Nephron (organoid): ENCODE results near the gene ACOX1.

Experiments
- H3K27ac Mint-ChIP-seq, 3 experiments: 2 replicates each; pipeline ENCODE4 v1.8.0; 2020; ENCODE audit warnings: mixed read lengths in 3 of 3, mild to moderate bottlenecking in 2 of 3, moderate library complexity in 1 of 3
- H3K27me3 Mint-ChIP-seq: 2 replicates; pipeline ENCODE4 v1.8.0; 2021; ENCODE audit warnings: low read depth, mild to moderate bottlenecking, moderate library complexity, mixed read lengths
- H3K36me3 Mint-ChIP-seq: 2 replicates; pipeline ENCODE4 v1.8.0; 2020; ENCODE audit warnings: low read depth, mixed read lengths
- H3K4me1 Mint-ChIP-seq: 2 replicates; pipeline ENCODE4 v1.8.0; 2020; ENCODE audit warnings: mixed read lengths
- H3K4me3 Mint-ChIP-seq, 3 experiments: 2 replicates each; pipeline ENCODE4 v1.8.0; 2020; ENCODE audit warnings: mild to moderate bottlenecking in 3 of 3, mixed read lengths in 3 of 3, moderate library complexity in 2 of 3
- H3K9me3 Mint-ChIP-seq: 2 replicates; pipeline ENCODE4 v1.8.0; 2020; ENCODE audit warnings: mixed read lengths
- CTCF ChIP-seq, 3 experiments: fragments of 200-600 bp; sonication (generic); IDR thresholded peaks; one replicate each; pipeline ENCODE4 v1.5.0; 2021; ENCODE audit warnings: antibody characterized with exemption in 3 of 3; ENCODE audit not compliant: unreplicated experiment in 3 of 3

Gene ACOX1

DNA sequence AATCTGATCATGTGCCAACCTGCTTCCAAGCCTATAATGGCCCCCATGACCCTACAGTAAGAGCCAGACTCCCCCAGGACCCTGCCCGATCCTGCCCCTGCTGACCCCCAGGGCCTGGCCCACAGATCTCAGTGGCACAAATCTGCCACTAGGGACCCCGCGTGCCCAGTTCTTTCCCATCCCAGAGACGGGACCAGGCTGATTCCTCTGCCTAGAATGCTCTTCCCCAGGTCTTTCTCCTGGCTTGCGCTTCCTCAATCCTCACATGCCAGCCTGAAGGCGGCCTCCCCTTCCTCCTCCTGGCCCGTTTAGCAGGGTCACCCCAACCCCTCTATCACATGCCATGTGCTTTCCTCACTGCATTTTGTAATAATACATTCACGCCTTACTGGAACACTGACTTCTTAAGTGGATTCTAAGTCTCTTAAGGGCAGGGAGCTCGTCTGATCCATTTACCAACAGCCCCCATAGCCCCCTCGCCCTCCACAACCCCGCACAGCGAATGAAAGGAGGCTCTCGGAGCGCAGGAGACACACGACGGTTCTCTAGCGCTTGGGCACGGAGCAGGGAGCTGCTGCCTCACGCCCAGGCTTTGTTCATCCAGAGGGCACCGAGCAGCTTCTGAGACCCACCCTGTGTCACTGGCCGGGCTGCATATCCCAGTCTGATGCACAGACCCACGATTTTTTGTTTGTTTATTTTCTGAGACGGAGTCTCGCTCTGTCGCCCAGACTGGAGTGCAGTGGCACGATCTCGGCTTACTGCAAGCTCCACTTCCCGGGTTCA, 83.4 kb downstream of the ACOX1 start:
- peaks cover 14% of the 10 kb centered on the region for H3K36me3 Mint-ChIP-seq
- peak overlapping the region; percentile 81 to 84 (median 83) for H3K4me3 Mint-ChIP-seq
- no peaks in the 10 kb centered on the region for H3K9me3 Mint-ChIP-seq
- H3K27ac Mint-ChIP-seq, result peak overlapping the region; percentile 35 to 51 (median 48)
- H3K4me1 Mint-ChIP-seq, result peaks cover 23% of the 10 kb centered on the region
- no peak for TF ChIP-seq CTCF (IDR thresholded peaks at IDR 0.05; ENCODE audit: unreplicated experiment in 3 of 3)
- H3K27me3 Mint-ChIP-seq, result no peaks in the 10 kb centered on the region

GRCh38 chr17:75894049-75894733, 84.8 kb downstream of the ACOX1 start:
- Mint-ChIP-seq H3K27me3 (no peaks in the 10 kb centered on the region), H3K27ac (peak overlapping the region in 2 of 3 experiments; percentile 8 to 32), H3K36me3 (peaks cover 13% of the 10 kb centered on the region), H3K4me3 (peak overlapping the region; percentile 68 to 77 (median 72)), H3K4me1 (peaks cover 23% of the 10 kb centered on the region), H3K9me3 (no peaks in the 10 kb centered on the region)
- TF ChIP-seq CTCF (IDR thresholded peaks at IDR 0.05; ENCODE audit: unreplicated experiment in 3 of 3), result no peak

DNA sequence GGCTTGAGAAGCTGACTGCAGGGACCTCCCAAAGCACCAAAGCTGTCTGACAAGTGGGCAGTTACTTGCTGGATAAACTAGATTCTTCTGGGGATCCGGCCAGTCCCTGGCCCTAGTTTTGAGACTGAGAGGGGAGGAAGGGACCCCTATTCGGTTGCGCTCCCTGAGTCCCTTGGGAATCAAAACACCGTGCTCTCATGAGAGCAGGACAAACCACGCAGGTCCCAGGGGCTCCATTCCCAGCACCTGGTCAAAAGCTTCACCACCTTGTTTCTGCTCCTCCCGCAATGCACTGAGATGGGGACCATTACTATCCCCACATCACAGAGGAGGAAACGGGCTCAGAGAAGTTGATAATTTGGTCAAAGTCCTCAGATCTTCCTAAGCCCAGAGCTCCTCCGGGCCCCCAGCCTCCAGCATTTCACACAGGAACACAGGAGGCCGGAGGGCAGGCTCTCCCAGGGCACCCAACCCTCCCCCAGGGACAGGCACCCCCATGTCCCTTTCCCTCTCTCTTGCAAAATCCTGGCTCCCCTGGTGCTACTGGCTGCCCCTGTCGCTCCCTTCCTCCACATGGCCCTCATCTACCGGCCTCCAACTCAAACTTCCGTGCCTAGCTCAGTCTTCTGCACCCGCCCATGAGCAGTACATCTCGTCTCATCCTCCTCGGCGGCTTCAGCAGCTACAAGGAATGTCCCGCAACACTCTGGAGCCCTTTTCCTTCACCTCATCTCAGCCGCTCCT, 85.5 kb downstream of the ACOX1 start:
- H3K27ac Mint-ChIP-seq, result peak overlapping the region in 2 of 3 experiments; percentile 8 to 32
- no peaks in the 10 kb centered on the region for H3K9me3 Mint-ChIP-seq
- H3K4me3 Mint-ChIP-seq, result peak overlapping the region; percentile 68 to 77 (median 72)
- H3K36me3 Mint-ChIP-seq, result peaks cover 10% of the 10 kb centered on the region
- H3K27me3 Mint-ChIP-seq, result no peaks in the 10 kb centered on the region
- H3K4me1 Mint-ChIP-seq, result peaks cover 23% of the 10 kb centered on the region
- no peak for TF ChIP-seq CTCF (IDR thresholded peaks at IDR 0.05; ENCODE audit: unreplicated experiment in 3 of 3)

DNA sequence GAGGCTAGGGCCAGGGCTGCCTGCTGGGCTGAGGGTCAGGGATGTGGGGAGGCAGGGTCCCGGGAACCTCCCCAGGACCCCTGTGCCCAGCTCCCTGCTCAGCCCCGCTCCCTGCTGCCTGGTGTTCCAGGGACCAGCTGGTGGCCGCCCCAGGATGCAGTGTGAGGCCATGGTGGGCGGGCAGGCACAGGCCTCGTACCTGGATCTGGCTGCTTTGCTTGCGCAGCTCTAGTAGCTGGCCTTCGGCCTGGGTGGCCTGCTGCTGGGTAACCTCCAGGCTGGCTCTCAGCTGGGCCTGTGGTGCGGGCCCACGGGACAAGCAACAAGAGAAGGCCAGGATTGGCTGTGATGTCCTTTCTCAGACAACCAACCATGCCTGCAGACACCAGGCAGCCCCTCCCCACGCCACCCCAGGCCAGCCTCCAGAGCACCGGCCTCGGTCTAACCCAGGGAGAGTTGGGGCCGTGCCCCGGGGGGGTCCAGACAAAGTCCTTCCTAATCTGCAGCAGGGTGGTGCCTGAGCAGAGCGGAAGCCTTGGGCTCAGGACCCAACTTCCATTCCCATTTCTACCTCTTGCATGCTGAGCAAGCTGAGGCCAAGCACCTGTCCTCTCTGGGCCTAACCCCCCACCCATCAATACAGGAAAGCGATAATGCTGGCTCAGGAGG, 86.3 kb downstream of the ACOX1 start:
- no peak for TF ChIP-seq CTCF (IDR thresholded peaks at IDR 0.05; ENCODE audit: unreplicated experiment in 3 of 3)
- Mint-ChIP-seq H3K9me3 (no peaks in the 10 kb centered on the region), H3K4me1 (peaks cover 23% of the 10 kb centered on the region), H3K27ac (no peak overlapping the region), H3K4me3 (peak overlapping the region in 1 of 3 experiments; percentile 16), H3K36me3 (peaks cover 10% of the 10 kb centered on the region), H3K27me3 (no peaks in the 10 kb centered on the region)

DNA sequence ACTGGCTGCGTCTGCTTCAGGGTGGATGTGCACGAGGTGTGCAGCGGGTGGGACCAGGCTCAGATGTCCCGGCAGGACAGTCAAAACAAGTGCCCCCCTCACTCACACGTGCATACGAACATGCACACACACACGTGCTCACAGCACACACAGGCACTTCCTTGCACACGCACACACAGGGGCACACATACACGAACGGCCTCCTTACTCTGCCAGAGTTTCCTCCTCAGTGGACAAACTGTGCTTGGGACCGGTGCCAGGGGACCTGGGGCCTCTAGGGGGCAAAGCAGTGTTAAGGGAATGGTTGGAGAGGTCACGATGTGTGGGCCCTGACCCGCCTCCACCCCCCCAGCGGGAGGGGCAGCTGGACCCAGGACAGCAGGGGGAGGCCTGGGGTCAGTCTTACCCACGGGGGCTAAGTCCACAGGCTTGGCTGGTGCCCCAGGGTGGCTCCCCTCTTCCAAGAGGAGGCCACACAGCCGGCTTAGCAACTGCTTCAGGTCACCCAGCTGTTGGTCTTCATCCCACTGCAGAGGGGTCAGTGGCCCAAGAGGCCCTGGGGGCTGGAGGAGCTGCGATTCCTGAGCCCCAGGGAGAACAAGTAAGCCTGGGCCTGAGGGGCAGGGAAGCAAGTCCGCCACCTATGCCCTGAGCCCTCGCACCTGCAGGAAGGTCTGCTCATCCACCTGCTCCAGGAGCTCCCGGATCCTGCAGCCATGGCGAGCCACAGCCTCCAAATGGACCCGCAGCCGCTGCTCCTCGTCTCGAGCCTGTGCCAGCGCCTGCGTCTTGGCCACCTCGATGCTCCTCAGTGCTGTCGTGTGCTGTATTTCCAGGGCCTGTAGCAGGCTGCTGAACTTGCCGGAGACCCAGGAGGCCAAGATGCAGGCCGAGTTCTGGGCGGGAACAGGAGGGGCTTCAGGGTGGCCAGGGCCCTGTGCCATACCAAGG, 87.1 kb downstream of the ACOX1 start:
- Mint-ChIP-seq H3K27ac (no peak overlapping the region), H3K9me3 (no peaks in the 10 kb centered on the region), H3K36me3 (peaks cover 10% of the 10 kb centered on the region), H3K4me3 (no peak overlapping the region), H3K27me3 (peaks cover 3% of the 10 kb centered on the region), H3K4me1 (peaks cover 18% of the 10 kb centered on the region)
- TF ChIP-seq CTCF (IDR thresholded peaks at IDR 0.05; ENCODE audit: unreplicated experiment in 3 of 3), result no peak
